GM12872 (cell line): ENCODE results near the gene SFXN3.

Experiments
- TF ChIP-seq, protein P1 (sequence below): IDR thresholded peaks from 3 replicates; pipeline ENCODE4 v1.5.1; 2011; ENCODE audit warnings: low read depth, mild to moderate bottlenecking, low read length, moderate library complexity; ENCODE audit not compliant: insufficient read depth

The SFXN3 gene

DNA sequence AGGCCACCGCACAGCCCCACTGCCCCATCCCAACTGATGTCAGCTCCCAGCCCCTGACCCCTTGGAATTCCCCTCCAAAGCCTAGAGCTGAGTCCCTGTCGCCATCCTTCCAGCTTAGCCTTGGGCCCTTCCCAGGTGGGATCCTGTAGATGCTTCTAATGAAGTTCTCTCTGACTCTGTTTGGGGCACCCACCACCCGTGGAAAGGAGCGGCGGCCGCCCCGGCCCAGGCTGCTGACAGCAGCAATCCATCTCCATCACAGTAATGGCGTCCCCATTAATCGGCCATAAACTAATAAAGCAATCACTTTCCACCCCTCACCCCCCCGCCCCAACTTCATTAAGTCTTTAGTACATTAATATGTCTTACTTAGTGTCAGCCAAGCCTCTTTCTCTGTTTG, 56.3 kb downstream of the SFXN3 start:
- TF ChIP-seq, protein P1, sequence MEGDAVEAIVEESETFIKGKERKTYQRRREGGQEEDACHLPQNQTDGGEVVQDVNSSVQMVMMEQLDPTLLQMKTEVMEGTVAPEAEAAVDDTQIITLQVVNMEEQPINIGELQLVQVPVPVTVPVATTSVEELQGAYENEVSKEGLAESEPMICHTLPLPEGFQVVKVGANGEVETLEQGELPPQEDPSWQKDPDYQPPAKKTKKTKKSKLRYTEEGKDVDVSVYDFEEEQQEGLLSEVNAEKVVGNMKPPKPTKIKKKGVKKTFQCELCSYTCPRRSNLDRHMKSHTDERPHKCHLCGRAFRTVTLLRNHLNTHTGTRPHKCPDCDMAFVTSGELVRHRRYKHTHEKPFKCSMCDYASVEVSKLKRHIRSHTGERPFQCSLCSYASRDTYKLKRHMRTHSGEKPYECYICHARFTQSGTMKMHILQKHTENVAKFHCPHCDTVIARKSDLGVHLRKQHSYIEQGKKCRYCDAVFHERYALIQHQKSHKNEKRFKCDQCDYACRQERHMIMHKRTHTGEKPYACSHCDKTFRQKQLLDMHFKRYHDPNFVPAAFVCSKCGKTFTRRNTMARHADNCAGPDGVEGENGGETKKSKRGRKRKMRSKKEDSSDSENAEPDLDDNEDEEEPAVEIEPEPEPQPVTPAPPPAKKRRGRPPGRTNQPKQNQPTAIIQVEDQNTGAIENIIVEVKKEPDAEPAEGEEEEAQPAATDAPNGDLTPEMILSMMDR, result no peak

DNA sequence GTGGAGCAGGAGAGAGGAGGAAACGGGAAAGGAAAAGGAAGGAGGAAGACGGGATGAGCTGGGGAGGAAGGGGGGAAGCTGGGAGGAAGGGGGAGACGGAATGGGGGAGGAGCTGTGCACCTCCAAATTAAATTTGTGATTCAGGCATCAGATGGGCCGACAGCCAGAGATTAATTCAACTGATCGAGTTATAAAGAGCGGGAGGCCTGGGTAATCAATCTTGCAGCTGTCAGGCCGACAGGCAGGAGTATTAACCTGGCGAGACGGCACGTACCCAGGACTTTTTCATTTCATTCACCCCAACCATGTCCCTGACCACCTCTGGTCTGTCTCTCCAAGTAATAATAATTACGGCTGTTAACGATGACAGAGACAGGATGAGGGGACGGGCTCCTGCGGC, 56.9 kb downstream of the SFXN3 start:
- TF ChIP-seq, protein P1, result no peak

DNA sequence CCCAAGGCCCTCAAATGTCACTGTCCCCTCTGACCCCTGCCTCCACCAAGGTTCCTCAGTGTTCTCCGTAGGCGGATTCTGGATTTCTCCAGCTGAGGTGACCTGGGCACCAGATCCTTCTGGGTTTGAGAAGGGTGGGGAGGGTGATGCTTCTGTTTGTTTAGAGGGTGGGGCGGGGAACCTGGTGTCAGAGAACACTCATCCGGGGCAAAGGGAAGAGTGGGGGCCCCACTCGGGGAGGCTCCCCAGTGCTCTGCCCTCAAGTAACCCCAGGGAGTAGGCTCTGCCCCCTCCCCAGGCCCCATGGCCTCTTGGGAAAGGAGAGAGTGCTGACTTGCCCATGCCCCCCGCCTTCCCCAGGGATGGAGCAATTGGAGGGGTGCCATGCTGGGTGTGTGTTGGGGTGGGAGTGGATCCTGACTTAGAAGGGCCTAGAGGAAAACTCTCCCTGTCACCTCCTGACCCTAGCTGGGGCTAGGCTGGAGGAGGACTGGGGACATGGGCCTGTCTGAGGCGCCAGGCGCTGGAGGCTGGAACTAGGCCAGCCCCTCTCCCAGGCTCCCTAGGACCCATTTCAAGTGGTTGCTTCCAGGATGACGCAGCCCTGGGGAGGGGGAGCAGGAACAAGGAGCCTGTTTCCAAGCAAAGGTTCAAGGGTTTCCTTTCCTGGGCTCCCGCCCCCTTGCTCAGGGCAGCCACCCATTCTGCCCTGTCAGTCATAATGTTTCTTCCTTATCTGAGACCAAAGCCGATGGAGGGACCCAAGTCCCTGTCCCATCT, 58.7 kb downstream of the SFXN3 start:
- TF ChIP-seq, protein P1, result no peak

DNA sequence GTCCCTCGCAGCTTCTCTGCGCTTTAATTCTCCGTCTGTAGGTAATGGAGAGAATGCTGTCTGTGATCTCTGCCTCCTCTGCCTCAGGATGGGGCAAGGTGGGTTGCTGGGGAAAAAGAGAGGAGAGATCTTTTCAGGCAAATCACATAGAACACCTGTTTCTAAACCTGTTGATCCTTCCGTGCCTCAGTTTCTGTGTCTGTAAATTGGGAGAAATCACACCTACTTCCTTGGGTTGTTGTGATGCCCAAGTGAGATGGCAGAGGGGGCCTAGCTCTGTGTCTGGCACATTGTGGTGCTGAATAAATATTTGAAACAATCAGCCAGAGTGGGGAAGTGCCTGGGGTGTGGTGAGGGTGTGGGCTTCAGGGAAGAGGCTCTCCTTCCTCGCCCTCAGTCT, 59.6 kb downstream of the SFXN3 start:
- TF ChIP-seq, protein P1, result no peak
